CD4-positive, alpha-beta T cell treated with Interleukin-21 for 1 hour (primary cell): ENCODE results near the gene CRABP2.

Experiments used
- DNase-seq: peaks from one replicate; pipeline ENCODE4 v3.0.0-alpha.2; 2020

The CRABP2 gene

GRCh38 chr1:156652131-156652991 lies 53.0 kb downstream of the CRABP2 start:
- no peak for DNase-seq
